Stimulated activated naive CD8-positive, alpha-beta T cell treated with anti-CD3 and anti-CD28 coated beads, Interleukin-15, amount 100 ng/mL, for 72 hours (primary cell): ENCODE results near the gene TIMM10B.
A peak's percentile ranks its signal among the peaks of the same experiment; 100 is the strongest.
"Not testable (repeated sequence)": the region's sequence is repeated elsewhere in the genome, so short reads cannot be mapped to it uniquely, and the experiment has no call there.

Source experiments
- ATAC-seq: fragments of 150-1000 bp; cut with Tn5 transposase; 2 replicates; pipeline ENCODE4 v1.10.0; 2021; ENCODE audit warnings: mild to moderate bottlenecking, moderate library complexity
- DNase-seq, 2 donors: peaks; one replicate each; pipeline ENCODE4 v3.0.0; 2021 to 2022
- H3K27ac Mint-ChIP-seq, 2 donors: one replicate each; pipeline ENCODE4 v1.8.0; 2022; ENCODE audit warnings: mild to moderate bottlenecking in 2 of 2, mixed read lengths in 2 of 2, moderate library complexity in 2 of 2
- H3K27me3 Mint-ChIP-seq: one replicate; pipeline ENCODE4 v1.8.0; 2022; ENCODE audit warnings: mixed read lengths
- H3K4me1 Mint-ChIP-seq: one replicate; pipeline ENCODE4 v1.8.0; 2022; ENCODE audit warnings: mild to moderate bottlenecking, mixed read lengths
- H3K4me3 Mint-ChIP-seq, 2 donors: one replicate each; pipeline ENCODE4 v1.8.0; 2022; ENCODE audit warnings: mild to moderate bottlenecking in 2 of 2, mixed read lengths in 2 of 2, moderate library complexity in 1 of 2
- H3K9me3 Mint-ChIP-seq, 2 donors: one replicate each; pipeline ENCODE4 v1.8.0; 2022; ENCODE audit warnings: mixed read lengths in 2 of 2

TIMM10B gene

GRCh38 chr11:6483015-6483414 is 1.7 kb downstream of the TIMM10B start:
- Mint-ChIP-seq H3K4me3 (peak overlapping the region; percentile 90 to 93), H3K27ac (no peak overlapping the region), H3K4me1 (peaks cover 41% of the 10 kb centered on the region), H3K9me3 (no peaks in the 10 kb centered on the region), H3K27me3 (no peaks in the 10 kb centered on the region)
- no peak for ATAC-seq
- no peak for DNase-seq

- Mint-ChIP-seq H3K27me3 (no peaks in the 10 kb centered on the region), H3K27ac (no peak overlapping the region), H3K4me3 (no peak overlapping the region), H3K9me3 (no peaks in the 10 kb centered on the region), H3K4me1 (peaks cover 25% of the 10 kb centered on the region)
- ATAC-seq (no peak), DNase-seq (no peak)
These were observed 4.4 kb downstream of the TIMM10B start for GRCh38 chr11:6485661-6486060.

GRCh38 chr11:6486256-6486655 is 5.0 kb downstream of the TIMM10B start:
- ATAC-seq (no peak), DNase-seq (no peak)

GRCh38 chr11:6486938-6487337 is 5.6 kb downstream of the TIMM10B start:
- H3K27me3 Mint-ChIP-seq = no peaks in the 10 kb centered on the region
- ATAC-seq = no peak
- H3K9me3 Mint-ChIP-seq = no peaks in the 10 kb centered on the region
- no peak overlapping the region for H3K4me3 Mint-ChIP-seq
- H3K4me1 Mint-ChIP-seq = peaks cover 20% of the 10 kb centered on the region
- no peak overlapping the region for H3K27ac Mint-ChIP-seq
- no peak for DNase-seq

More at GRCh38 chr11:6486256-6486655, 5.0 kb downstream of the TIMM10B start:
- Mint-ChIP-seq H3K4me3 (no peak overlapping the region), H3K27ac (no peak overlapping the region), H3K9me3 (no peaks in the 10 kb centered on the region), H3K27me3 (no peaks in the 10 kb centered on the region), H3K4me1 (peaks cover 20% of the 10 kb centered on the region)

- no peak overlapping the region for H3K4me3 Mint-ChIP-seq
- H3K27ac Mint-ChIP-seq = no peak overlapping the region
- peaks cover 9% of the 10 kb centered on the region for H3K4me1 Mint-ChIP-seq
- ATAC-seq = no peak
- DNase-seq = no peak
- H3K9me3 Mint-ChIP-seq = no peaks in the 10 kb centered on the region
- no peaks in the 10 kb centered on the region for H3K27me3 Mint-ChIP-seq
These were observed 7.0 kb downstream of the TIMM10B start for GRCh38 chr11:6488342-6488741.

GRCh38 chr11:6488821-6489220 is 7.5 kb downstream of the TIMM10B start:
- Mint-ChIP-seq H3K27ac (no peak overlapping the region), H3K4me3 (no peak overlapping the region), H3K4me1 (peaks cover 5% of the 10 kb centered on the region)

GRCh38 chr11:6489306-6489705 is 8.0 kb downstream of the TIMM10B start:
- peaks cover 5% of the 10 kb centered on the region for H3K4me1 Mint-ChIP-seq
- DNase-seq = no peak
- H3K9me3 Mint-ChIP-seq = no peaks in the 10 kb centered on the region
- H3K27ac Mint-ChIP-seq = peak overlapping the region in 1 of 2 donors; percentile 40
- no peak for ATAC-seq
- no peaks in the 10 kb centered on the region for H3K27me3 Mint-ChIP-seq
- no peak overlapping the region for H3K4me3 Mint-ChIP-seq

More at GRCh38 chr11:6488821-6489220, 7.5 kb downstream of the TIMM10B start:
- ATAC-seq = no peak
- DNase-seq = no peak
- H3K9me3 Mint-ChIP-seq = no peaks in the 10 kb centered on the region
- no peaks in the 10 kb centered on the region for H3K27me3 Mint-ChIP-seq

GRCh38 chr11:6497069-6497839 is 16.0 kb downstream of the TIMM10B start, which contains the start of gene DNHD1:
Gene DNHD1, plus strand, starts transcription at chr11:6497280. Its CDS starts 936 bp downstream, at chr11:6498216.
- Mint-ChIP-seq H3K4me1 (peaks cover 6% of the 10 kb centered on the region), H3K9me3 (no peaks in the 10 kb centered on the region), H3K27ac (no peak within 1 kb of the TSS), H3K27me3 (no peaks in the 10 kb centered on the region), H3K4me3 (no peak within 1 kb of the TSS)
- no peak for ATAC-seq
- DNase-seq = no peak

GRCh38 chr11:6498121-6498520 is 16.8 kb downstream of the TIMM10B start:
- Mint-ChIP-seq H3K9me3 (no peaks in the 10 kb centered on the region), H3K4me1 (peaks cover 6% of the 10 kb centered on the region), H3K27me3 (no peaks in the 10 kb centered on the region), H3K4me3 (no peak overlapping the region), H3K27ac (no peak overlapping the region)
- DNase-seq (no peak), ATAC-seq (no peak)

GRCh38 chr11:6498544-6498943 is 17.2 kb downstream of the TIMM10B start:
- Mint-ChIP-seq H3K27me3 (no peaks in the 10 kb centered on the region), H3K9me3 (no peaks in the 10 kb centered on the region), H3K27ac (peak overlapping the region in 1 of 2 donors; percentile 31), H3K4me1 (peaks cover 6% of the 10 kb centered on the region), H3K4me3 (no peak overlapping the region)
- no peak for DNase-seq
- no peak for ATAC-seq

- no peaks in the 10 kb centered on the region for H3K4me1 Mint-ChIP-seq
- DNase-seq (no peak), ATAC-seq (no peak)
- no peak overlapping the region for H3K4me3 Mint-ChIP-seq
- no peak overlapping the region for H3K27ac Mint-ChIP-seq
- H3K9me3 Mint-ChIP-seq = no peaks in the 10 kb centered on the region
- H3K27me3 Mint-ChIP-seq = no peaks in the 10 kb centered on the region
These were observed 21.1 kb downstream of the TIMM10B start for GRCh38 chr11:6502382-6502781.

- Mint-ChIP-seq H3K9me3 (no peaks in the 10 kb centered on the region), H3K27me3 (no peaks in the 10 kb centered on the region), H3K4me1 (no peaks in the 10 kb centered on the region), H3K4me3 (no peak overlapping the region), H3K27ac (no peak overlapping the region)
- ATAC-seq = no peak
- no peak for DNase-seq
These were observed 22.9 kb downstream of the TIMM10B start for GRCh38 chr11:6504166-6504565.

GRCh38 chr11:6505577-6506240 is 24.4 kb downstream of the TIMM10B start:
- ATAC-seq (peak; percentile 69), DNase-seq (no peak)
- H3K4me3 Mint-ChIP-seq = no peak overlapping the region
- H3K27ac Mint-ChIP-seq = no peak overlapping the region
- no peaks in the 10 kb centered on the region for H3K4me1 Mint-ChIP-seq
- H3K9me3 Mint-ChIP-seq = no peaks in the 10 kb centered on the region
- H3K27me3 Mint-ChIP-seq = no peaks in the 10 kb centered on the region

- Mint-ChIP-seq H3K4me3 (no peak overlapping the region), H3K27me3 (no peaks in the 10 kb centered on the region), H3K9me3 (no peaks in the 10 kb centered on the region), H3K27ac (peak overlapping the region in 1 of 2 donors; percentile 20), H3K4me1 (no peaks in the 10 kb centered on the region)
- DNase-seq (no peak), ATAC-seq (no peak)
These were observed 35.6 kb downstream of the TIMM10B start for GRCh38 chr11:6516865-6517264.

GRCh38 chr11:6520265-6520664 is 39.0 kb downstream of the TIMM10B start:
- no peak overlapping the region for H3K4me3 Mint-ChIP-seq
- DNase-seq (no peak), ATAC-seq (no peak)
- H3K27me3 Mint-ChIP-seq = no peaks in the 10 kb centered on the region
- H3K4me1 Mint-ChIP-seq = peaks cover 21% of the 10 kb centered on the region
- no peaks in the 10 kb centered on the region for H3K9me3 Mint-ChIP-seq
- no peak overlapping the region for H3K27ac Mint-ChIP-seq

GRCh38 chr11:6521946-6522345 is 40.6 kb downstream of the TIMM10B start:
- not testable (repeated sequence) for H3K4me3 Mint-ChIP-seq, DNase-seq, H3K27me3 Mint-ChIP-seq, H3K27ac Mint-ChIP-seq, ATAC-seq, H3K9me3 Mint-ChIP-seq
- H3K4me1 Mint-ChIP-seq = peaks cover 38% of the 10 kb centered on the region
